HG03066 (cell line): ENCODE results near the gene QKI.

Experiments used
- ATAC-seq: cut with Tn5 transposase; IDR thresholded peaks from one replicate; pipeline ENCODE4 v1.9.1; 2021; ENCODE audit warnings: low read depth; ENCODE audit not compliant: unreplicated experiment

The QKI gene

GRCh38 chr6:163600331-163600730 is 185.8 kb downstream of the QKI start:
- no peak for ATAC-seq

- ATAC-seq: no peak
Observed at GRCh38 chr6:163600781-163601180, 186.3 kb downstream of the QKI start.

- ATAC-seq: no peak
Observed at GRCh38 chr6:163602851-163603250, 188.3 kb downstream of the QKI start.

- ATAC-seq: no peak
Observed at GRCh38 chr6:163603395-163603794, 188.9 kb downstream of the QKI start.

- no peak for ATAC-seq
Observed at GRCh38 chr6:163605385-163606097, 191.0 kb downstream of the QKI start.

GRCh38 chr6:163607792-163608191 is 193.3 kb downstream of the QKI start:
- no peak for ATAC-seq

GRCh38 chr6:163608204-163608644 is 193.7 kb downstream of the QKI start:
- no peak for ATAC-seq

- ATAC-seq: no peak
Observed at GRCh38 chr6:163612200-163612599, 197.7 kb downstream of the QKI start.

- ATAC-seq: no peak
Observed at GRCh38 chr6:163613025-163613424, 198.5 kb downstream of the QKI start.

GRCh38 chr6:163613668-163614067 is 199.2 kb downstream of the QKI start:
- no peak for ATAC-seq

- ATAC-seq: no peak
Observed at GRCh38 chr6:163616452-163616851, 201.9 kb downstream of the QKI start.

GRCh38 chr6:163617549-163617948 is 203.0 kb downstream of the QKI start:
- ATAC-seq: no peak

GRCh38 chr6:163620101-163620500 is 205.6 kb downstream of the QKI start:
- ATAC-seq: no peak

GRCh38 chr6:163620670-163621330 is 206.3 kb downstream of the QKI start:
- ATAC-seq: no peak

GRCh38 chr6:163625265-163625664 is 210.7 kb downstream of the QKI start:
- no peak for ATAC-seq

- no peak for ATAC-seq
Observed at GRCh38 chr6:163626073-163626867, 211.8 kb downstream of the QKI start.

GRCh38 chr6:163627274-163628062 is 212.9 kb downstream of the QKI start:
- no peak for ATAC-seq
